H1 (cell line): ENCODE results near the gene CACNA2D3. TPM values are rescaled to one million over a fixed set of nuclear protein-coding genes. Genes with fewer than 3 reads are reported as not detected.
A peak's percentile ranks its signal among the peaks of the same experiment; 100 is the strongest.

Experiments
- CTCF ChIA-PET: fragments of 300-600 bp; sonication (Branson Sonifier 250); formaldehyde crosslinking; loops from one replicate; lab custom pipeline; 2021; ENCODE audit not compliant: partially characterized antibody; lab: Charles Lee
- POLR2A ChIA-PET: fragments of 300-600 bp; sonication (Branson Sonifier 250); formaldehyde crosslinking; loops from one replicate; lab custom pipeline; 2021; ENCODE audit warnings: inconsistent platforms; ENCODE audit not compliant: partially characterized antibody; lab: Charles Lee
- DNase-seq, 2 experiments: peaks; one replicate each; pipeline versions ENCODE4 v3.0.0 to v3.0.0-alpha.2; 2010 to 2022; ENCODE audit warnings: low spot score in 2 of 2, low read depth in 1 of 2, mixed read lengths in 1 of 2
- FAIRE-seq: peaks from 2 replicates; lab custom pipeline; 2011; peaks lifted over from hg19 to GRCh38; lab: Jason Lieb, UNC
- H2AFZ ChIP-seq: 2 replicates; pipeline ENCODE4 v1.8.1; 2012; ENCODE audit warnings: low read length, inconsistent platforms
- H2AK5ac ChIP-seq: 2 replicates; pipeline ENCODE4 v1.6.1; 2013; ENCODE audit warnings: low read depth, low read length
- H2BK120ac ChIP-seq: replicated peaks from 2 replicates; pipeline ENCODE3; 2013; ENCODE audit warnings: low read depth, low read length, inconsistent platforms
- H2BK12ac ChIP-seq: 2 replicates; pipeline ENCODE4 v1.6.1; 2013; ENCODE audit warnings: low read depth, low read length
- H2BK15ac ChIP-seq: 2 replicates; pipeline ENCODE4 v1.6.1; 2013; ENCODE audit warnings: low read length
- H2BK20ac ChIP-seq: 2 replicates; pipeline ENCODE4 v1.6.1; 2013; ENCODE audit warnings: low read length
- H2BK5ac ChIP-seq: 2 replicates; pipeline ENCODE4 v1.6.1; 2013; ENCODE audit warnings: low read depth, low read length
- H3K14ac ChIP-seq: 2 replicates; pipeline ENCODE4 v1.6.1; 2013; ENCODE audit warnings: inconsistent platforms; ENCODE audit not compliant: insufficient read length
- H3K18ac ChIP-seq: 2 replicates; pipeline ENCODE4 v1.6.1; 2013; ENCODE audit warnings: low read length; ENCODE audit errors: extremely low read depth
- H3K23ac ChIP-seq: 2 replicates; pipeline ENCODE4 v1.6.1; 2013; ENCODE audit warnings: inconsistent platforms; ENCODE audit not compliant: insufficient read length
- H3K23me2 ChIP-seq: 2 replicates; pipeline ENCODE4 v1.6.1; 2013; ENCODE audit warnings: low read depth, low read length
- H3K27ac ChIP-seq: 2 replicates; pipeline ENCODE4 v1.6.1; 2011; ENCODE audit warnings: low read depth, low read length, inconsistent platforms
- H3K27me3 ChIP-seq, 4 experiments: replicated peaks in 1 of 4; 1 replicate in 1 of 4; 2 replicates in 3 of 4; pipeline versions ENCODE4 v1.6.1 to v1.8.1; 2011 to 2013; ENCODE audit warnings: low read length in 3 of 4, mild to moderate bottlenecking in 3 of 4, inconsistent platforms in 2 of 4, mixed read lengths in 2 of 4, moderate library complexity in 1 of 4; ENCODE audit not compliant: control insufficient read depth in 3 of 4, insufficient read depth in 3 of 4; ENCODE audit errors: extremely low read depth in 1 of 4
- H3K36me3 ChIP-seq, 4 experiments: 2 replicates each; pipeline versions ENCODE4 v1.6.1 to v1.8.1; 2011 to 2013; ENCODE audit warnings: mild to moderate bottlenecking in 4 of 4, low read length in 3 of 4, moderate library complexity in 2 of 4, control low read depth in 1 of 4, inconsistent platforms in 1 of 4; ENCODE audit not compliant: insufficient read depth in 4 of 4, control insufficient read depth in 2 of 4
- H3K4ac ChIP-seq: replicated peaks from 2 replicates; pipeline ENCODE3; 2013; ENCODE audit warnings: low read length, low read depth, mixed read lengths, inconsistent platforms; ENCODE audit not compliant: insufficient read length
- H3K4me1 ChIP-seq, 4 experiments: replicated peaks in 1 of 4; 1 replicate in 1 of 4; 2 replicates in 3 of 4; pipeline versions ENCODE4 v1.6.1 to v1.8.1; 2011 to 2013; ENCODE audit warnings: low read length in 3 of 4, inconsistent platforms in 2 of 4, mixed read lengths in 1 of 4; ENCODE audit not compliant: insufficient read depth in 4 of 4, control insufficient read depth in 3 of 4
- H3K4me2 ChIP-seq, 2 experiments: 2 replicates each; pipeline versions ENCODE4 v1.6.1 to v1.8.1; 2011 to 2013; ENCODE audit warnings: low read depth in 2 of 2, low read length in 2 of 2, control low read depth in 1 of 2, inconsistent platforms in 1 of 2, mild to moderate bottlenecking in 1 of 2; ENCODE audit not compliant: insufficient read depth in 1 of 2
- H3K4me3 ChIP-seq, 4 experiments: fragments of 200-600, 300-600 bp in 1 of 4; sonication (generic), shearing (Covaris generic), sonication (Bioruptor Twin) in 1 of 4; 2 replicates each; pipeline versions ENCODE4 v1.5.1 to v1.8.1; 2011 to 2016; ENCODE audit warnings: low read length in 4 of 4, low read depth in 3 of 4, control low read depth in 2 of 4, inconsistent platforms in 2 of 4, mild to moderate bottlenecking in 2 of 4, mixed read lengths in 1 of 4, moderate library complexity in 1 of 4; ENCODE audit not compliant: insufficient read depth in 2 of 4; ENCODE audit errors: extremely low read depth in 1 of 4
- H3K56ac ChIP-seq: replicated peaks from 2 replicates; pipeline ENCODE3; 2013; ENCODE audit warnings: low read depth, mild to moderate bottlenecking, mixed read lengths, low read length, inconsistent platforms; ENCODE audit not compliant: insufficient read length
- H3K79me1 ChIP-seq: 2 replicates; pipeline ENCODE4 v1.6.1; 2013; ENCODE audit warnings: low read depth, low read length, control low read depth
- H3K79me2 ChIP-seq, 2 experiments: 2 replicates each; pipeline versions ENCODE4 v1.6.1 to v1.8.1; 2012 to 2013; ENCODE audit warnings: low read length in 2 of 2, mild to moderate bottlenecking in 2 of 2, inconsistent platforms in 1 of 2; ENCODE audit not compliant: insufficient read depth in 2 of 2, control insufficient read depth in 1 of 2
- H3K9ac ChIP-seq, 4 experiments: replicated peaks in 1 of 4; 1 replicate in 1 of 4; 2 replicates in 3 of 4; pipeline versions ENCODE4 v1.6.1 to v1.8.1; 2011 to 2013; ENCODE audit warnings: low read depth in 3 of 4, low read length in 3 of 4, control low read depth in 2 of 4, mild to moderate bottlenecking in 2 of 4, moderate library complexity in 2 of 4, inconsistent platforms in 1 of 4; ENCODE audit errors: extremely low read depth in 1 of 4
- H3K9me3 ChIP-seq, 2 experiments: 2 replicates each; pipeline versions ENCODE4 v1.6.1 to v1.8.1; 2012 to 2013; ENCODE audit warnings: mild to moderate bottlenecking in 2 of 2, moderate library complexity in 2 of 2, control low read depth in 1 of 2, inconsistent platforms in 1 of 2, low read depth in 1 of 2, low read length in 1 of 2, mixed read lengths in 1 of 2; ENCODE audit not compliant: insufficient read depth in 2 of 2
- H4K20me1 ChIP-seq, 2 experiments: replicated peaks in 1 of 2; 2 replicates each; pipeline versions ENCODE3 to v1.8.1; 2011 to 2013; ENCODE audit warnings: inconsistent platforms in 2 of 2, low read length in 2 of 2, mild to moderate bottlenecking in 1 of 2; ENCODE audit not compliant: insufficient read depth in 2 of 2, control insufficient read depth in 1 of 2
- H4K5ac ChIP-seq: 2 replicates; pipeline ENCODE4 v1.6.1; 2013; ENCODE audit warnings: low read length, low read depth, mixed read lengths, inconsistent platforms; ENCODE audit not compliant: insufficient read length
- H4K8ac ChIP-seq: 2 replicates; pipeline ENCODE4 v1.8.0; 2013; ENCODE audit warnings: mild to moderate bottlenecking, moderate library complexity, low read length, inconsistent platforms; ENCODE audit not compliant: insufficient read depth; ENCODE audit errors: extremely low read depth
- H4K91ac ChIP-seq: replicated peaks from 2 replicates; pipeline ENCODE3; 2013; ENCODE audit warnings: low read length, mixed read lengths, inconsistent platforms; ENCODE audit not compliant: insufficient read length
- BACH1 ChIP-seq: IDR thresholded peaks from 2 replicates; pipeline ENCODE4 v1.6.1; 2012; ENCODE audit warnings: low read length, improper control_type of control experiment
- MAFK ChIP-seq: IDR thresholded peaks from 2 replicates; pipeline ENCODE4 v1.6.1; 2012; ENCODE audit warnings: low read depth, mild to moderate bottlenecking, improper control_type of control experiment, low read length
- NANOG ChIP-seq: IDR thresholded peaks from 2 replicates; pipeline ENCODE4 v1.6.1; 2011; ENCODE audit warnings: low read length, low read depth, mild to moderate bottlenecking, inconsistent platforms; ENCODE audit not compliant: insufficient read depth, poor library complexity, severe bottlenecking
- POU5F1 ChIP-seq: IDR thresholded peaks from 2 replicates; pipeline ENCODE4 v1.6.1; 2011; ENCODE audit warnings: low read depth, mild to moderate bottlenecking, low read length, moderate library complexity
- SIRT6 ChIP-seq: IDR thresholded peaks from one replicate; pipeline ENCODE4 v1.7.1; 2012; ENCODE audit warnings: low read length, inconsistent platforms
- SP1 ChIP-seq: IDR thresholded peaks from 2 replicates; pipeline ENCODE4 v1.6.1; 2011; ENCODE audit warnings: low read depth, low read length
- SP2 ChIP-seq: IDR thresholded peaks from 2 replicates; pipeline ENCODE4 v1.6.1; 2012; ENCODE audit warnings: mild to moderate bottlenecking, low read length, inconsistent platforms
- WGBS, 2 experiments: shearing (Covaris generic) in 1 of 2; methylation state at CpG; one replicate each; pipeline versions ENCODE4 v1.1.6 to v1.1.7; 2013 to 2015; ENCODE audit warnings: low lambda C conversion rate in 2 of 2, mixed read lengths in 2 of 2, inconsistent platforms in 1 of 2, low coverage in 1 of 2, missing lambda C conversion rate in 1 of 2; ENCODE audit not compliant: insufficient replicate concordance in 2 of 2, insufficient coverage in 1 of 2, insufficient read length in 1 of 2; ENCODE audit errors: extremely low coverage in 1 of 2, missing lambda C conversion rate in 1 of 2; 5-methylcytosine and 5-hydroxymethylcytosine counted together
- polyA plus RNA-seq, 7 experiments: library from polyadenylated mRNA; depleted of rRNA in 3 of 7; stranded (reverse) in 5 of 7; unstranded in 2 of 7; fragments of >200 nt in 5 of 7; fragments of 200-250 nt in 2 of 7; gene quantifications; 1 replicate in 5 of 7; 2 replicates in 1 of 7; 4 replicates in 1 of 7; pipeline versions ENCODE4 v1.2.1 to v1.2.3, GENCODE V29; 2011 to 2013; ENCODE audit warnings: missing spikeins in 2 of 7, mixed read lengths in 2 of 7
- total RNA-seq: library from RNA; stranded (reverse); fragmentation: NEBNext Ultra II Directional; extraction: Animal tissue kit (Norgen Biotek cat#: 25700); gene quantifications from 2 replicates; pipeline ENCODE4 v1.2.1, GENCODE V29; 2021
- TF ChIP-seq, protein P1 (sequence below): IDR thresholded peaks from 2 replicates; pipeline ENCODE4 v1.6.1; 2012; ENCODE audit warnings: inconsistent platforms
- TF ChIP-seq, protein P2 (sequence below): IDR thresholded peaks from 2 replicates; pipeline ENCODE4 v1.6.1; 2011; ENCODE audit warnings: low read depth, mild to moderate bottlenecking, low read length; ENCODE audit not compliant: insufficient read depth
- TF ChIP-seq, protein P3 (sequence below): IDR thresholded peaks from 2 replicates; pipeline ENCODE4 v1.6.1; 2011; ENCODE audit warnings: low read length, improper control_type of control experiment

CACNA2D3 gene
- total and polyA plus RNA-seq, 2 of the 8 experiments (the other 6 are each of a cell fraction or from before 2014, with no cell fraction given), result 1.5 to 1.8 TPM

DNA sequence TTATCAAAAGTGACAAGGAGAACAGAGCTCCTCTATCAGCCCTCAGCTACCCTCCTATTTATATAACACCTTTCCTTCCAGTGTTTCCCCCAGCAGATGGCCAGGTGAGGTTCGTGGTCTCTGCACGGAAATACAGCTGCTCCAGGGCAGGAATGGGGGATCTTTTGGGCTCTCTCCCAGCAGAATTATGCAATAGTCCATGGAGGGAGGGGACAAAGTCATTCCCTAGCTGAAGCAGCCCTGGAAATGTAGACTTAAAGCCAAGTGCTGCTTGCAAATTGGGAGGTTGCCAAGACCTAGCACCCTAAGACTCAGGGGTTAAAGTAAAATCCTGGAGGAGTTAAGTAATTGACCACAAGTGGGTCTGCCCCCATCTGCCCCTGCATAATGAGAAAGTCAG lies 549.2 kb downstream of the CACNA2D3 start:
- no peak overlapping the region for H3K27ac ChIP-seq
- H2AFZ ChIP-seq, result no peak overlapping the region
- no peak overlapping the region for H3K4me3 ChIP-seq
- H3K23me2 ChIP-seq, result no peaks in the 10 kb centered on the region; the same call in 1 of the 2 replicates
- no peaks in the 10 kb centered on the region for H4K20me1 ChIP-seq
- peak overlapping the region; percentile 55; the same call in 1 of the 2 replicates for H2BK20ac ChIP-seq
- no peak overlapping the region for H2BK5ac ChIP-seq
- peak overlapping the region; percentile 6; the same call in 1 of the 2 replicates for H2BK15ac ChIP-seq
- no peak overlapping the region for H4K5ac ChIP-seq
- H3K9ac ChIP-seq, result no peak overlapping the region
- no peaks in the 10 kb centered on the region for H3K9me3 ChIP-seq
- H3K23ac ChIP-seq, result no peak overlapping the region
- DNase-seq (no peak), FAIRE-seq (no peak)
- no peak overlapping the region for H3K18ac ChIP-seq
- no peak overlapping the region for H2BK120ac ChIP-seq
- no peak overlapping the region for H3K4me2 ChIP-seq
- peaks cover 2 to 6% of the 10 kb centered on the region in 2 experiments; a peak in 1 of 4 replicates for H3K79me2 ChIP-seq
- H4K8ac ChIP-seq, result no peak overlapping the region
- H3K27me3 ChIP-seq, result no peaks in the 10 kb centered on the region
- H3K36me3 ChIP-seq, result no peaks in the 10 kb centered on the region
- no peaks in the 10 kb centered on the region; the same call in 1 of the 2 replicates for H3K79me1 ChIP-seq
- H3K14ac ChIP-seq, result no peak overlapping the region
- H3K4ac ChIP-seq, result no peak overlapping the region
- H4K91ac ChIP-seq, result no peak overlapping the region
- H3K4me1 ChIP-seq, result peaks cover 3 to 23% (median 13%) of the 10 kb centered on the region in 4 experiments; a peak in 6 of 7 replicates
- ChIA-PET POLR2A (interaction anchor here (0.7 to 3.3 kb wide), 6 partner anchors 8 to 42 kb away, joined by 3 to 19 read pairs (median 4); no protein-coding TSS in a partner anchor), CTCF (interaction anchor here (0.9 to 2.1 kb wide), 5 partner anchors 18 to 132 kb away, joined by 3 to 6 read pairs (median 3); no protein-coding TSS in a partner anchor)
- no peak overlapping the region for H3K56ac ChIP-seq
- H2AK5ac ChIP-seq, result no peak overlapping the region
- H2BK12ac ChIP-seq, result peak overlapping the region; percentile 62; the same call in 1 of the 2 replicates
- 73% methylated on average over 2 of the region's 2 CpGs; no CpG with 5 or more reads in 1 of the 2 experiments for WGBS, 2 experiments
- TF ChIP-seq, protein P1, sequence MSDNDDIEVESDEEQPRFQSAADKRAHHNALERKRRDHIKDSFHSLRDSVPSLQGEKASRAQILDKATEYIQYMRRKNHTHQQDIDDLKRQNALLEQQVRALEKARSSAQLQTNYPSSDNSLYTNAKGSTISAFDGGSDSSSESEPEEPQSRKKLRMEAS, result no peak
- TF ChIP-seq POU5F1 (no peak), SP2 (no peak), NANOG (no peak), SP1 (no peak), MAFK (no peak), SIRT6 (no peak), BACH1 (no peak)
- TF ChIP-seq, protein P2, sequence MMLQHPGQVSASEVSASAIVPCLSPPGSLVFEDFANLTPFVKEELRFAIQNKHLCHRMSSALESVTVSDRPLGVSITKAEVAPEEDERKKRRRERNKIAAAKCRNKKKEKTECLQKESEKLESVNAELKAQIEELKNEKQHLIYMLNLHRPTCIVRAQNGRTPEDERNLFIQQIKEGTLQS, result no peak
- TF ChIP-seq, protein P3, sequence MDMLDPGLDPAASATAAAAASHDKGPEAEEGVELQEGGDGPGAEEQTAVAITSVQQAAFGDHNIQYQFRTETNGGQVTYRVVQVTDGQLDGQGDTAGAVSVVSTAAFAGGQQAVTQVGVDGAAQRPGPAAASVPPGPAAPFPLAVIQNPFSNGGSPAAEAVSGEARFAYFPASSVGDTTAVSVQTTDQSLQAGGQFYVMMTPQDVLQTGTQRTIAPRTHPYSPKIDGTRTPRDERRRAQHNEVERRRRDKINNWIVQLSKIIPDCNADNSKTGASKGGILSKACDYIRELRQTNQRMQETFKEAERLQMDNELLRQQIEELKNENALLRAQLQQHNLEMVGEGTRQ, result no peak
